HG02938 (cell line): Measurements from ENCODE around the gene PRDX1.

Source experiments
- ATAC-seq: cut with Tn5 transposase; IDR thresholded peaks from one replicate; pipeline ENCODE4 v1.9.1; 2021; ENCODE audit warnings: mild to moderate bottlenecking, moderate library complexity; ENCODE audit not compliant: unreplicated experiment

PRDX1 gene

GRCh38 chr1:45521413-45522323 is at the start of gene PRDX1:
PRDX1 (minus strand) TSS chr1:45521884; CDS start chr1:45519043, 2,841 bp downstream.
- peak; percentile 78 for ATAC-seq

- no peak for ATAC-seq
These were observed 48.9 kb upstream of the PRDX1 start for GRCh38 chr1:45570631-45571030.

GRCh38 chr1:45569962-45570581 is 48.4 kb upstream of the PRDX1 start:
- ATAC-seq = no peak

GRCh38 chr1:45569571-45569961 is 47.9 kb upstream of the PRDX1 start:
- ATAC-seq = no peak

- no peak for ATAC-seq
These were observed 46.7 kb upstream of the PRDX1 start for GRCh38 chr1:45568421-45568820.

- ATAC-seq = no peak
These were observed 46.2 kb upstream of the PRDX1 start for GRCh38 chr1:45567911-45568310.

- ATAC-seq = no peak
These were observed 45.0 kb upstream of the PRDX1 start for GRCh38 chr1:45566722-45567121.

GRCh38 chr1:45563843-45564242 is 42.2 kb upstream of the PRDX1 start:
- no peak for ATAC-seq

- ATAC-seq = no peak
These were observed 35.8 kb upstream of the PRDX1 start for GRCh38 chr1:45557422-45557944.

GRCh38 chr1:45554198-45554597 is 32.5 kb upstream of the PRDX1 start:
- ATAC-seq = no peak

- no peak for ATAC-seq
These were observed 30.6 kb upstream of the PRDX1 start for GRCh38 chr1:45552331-45552730.

- ATAC-seq = no peak
These were observed 30.0 kb upstream of the PRDX1 start for GRCh38 chr1:45551684-45552083.

- peak; percentile 79 for ATAC-seq
These were observed 29.0 kb upstream of the PRDX1 start, which contains the start of gene AKR1A1 for GRCh38 chr1:45550401-45551351. AKR1A1 (plus strand) TSS chr1:45550826; CDS start chr1:45561795, 10,969 bp downstream.

- ATAC-seq = no peak
These were observed 24.0 kb upstream of the PRDX1 start for GRCh38 chr1:45545553-45546310.

GRCh38 chr1:45545019-45545493 is 23.4 kb upstream of the PRDX1 start:
- ATAC-seq = no peak

GRCh38 chr1:45544530-45544929 is 22.8 kb upstream of the PRDX1 start:
- ATAC-seq = no peak

- ATAC-seq = peak; percentile 39
These were observed 22.1 kb upstream of the PRDX1 start for GRCh38 chr1:45543581-45544417.

GRCh38 chr1:45542591-45542990 is 20.9 kb upstream of the PRDX1 start:
- no peak for ATAC-seq

GRCh38 chr1:45541193-45541592 is 19.5 kb upstream of the PRDX1 start:
- no peak for ATAC-seq
